ENCODE results near the gene MAGI2. TPM values are rescaled to one million over a fixed set of nuclear protein-coding genes. Genes with fewer than 3 reads are reported as not detected.

Gene MAGI2
- total RNA-seq, 1 experiment from 2014 or later: 0.22 TPM

- ChIA-PET CTCF (no interaction called here), POLR2A (no interaction called here), RAD21 (ENCODE audit: low non-redundant PET in 1 of 2, low total read pairs in 2 of 2, uncharacterized antibody in 2 of 2, unreplicated experiment in 2 of 2) (no interaction called here)
- Histone ChIP-seq H2AFZ (ENCODE audit: low read depth, low read length, poor library complexity, severe bottlenecking) (no peak overlapping the region), H3K9me2 (ENCODE audit: insufficient read depth) (no peaks in the 10 kb centered on the region), H4K20me1 (ENCODE audit: insufficient read depth) (no peaks in the 10 kb centered on the region), H3K36me3 (ENCODE audit: control insufficient read depth in 1 of 2, insufficient read depth in 2 of 2, low read length in 2 of 2) (no peaks in the 10 kb centered on the region), H3K9ac (ENCODE audit: low read length) (no peak overlapping the region), H3K9me3 (ENCODE audit: control insufficient read depth in 1 of 2, insufficient read depth in 1 of 2, low read depth in 1 of 2, low read length in 2 of 2) (no peaks in the 10 kb centered on the region), H3K27me3 (ENCODE audit: insufficient read depth, low read length) (peaks cover 30% of the 10 kb centered on the region), H3K4me2 (ENCODE audit: low read length) (no peak overlapping the region), H3K79me2 (ENCODE audit: insufficient read depth, low read length) (no peaks in the 10 kb centered on the region), H3K4me1 (ENCODE audit: control insufficient read depth in 1 of 2, insufficient read depth in 2 of 2, low read length in 2 of 2) (no peaks in the 10 kb centered on the region), H3K27ac (ENCODE audit: low read depth, low read length) (no peak overlapping the region), H3K4me3 (replicated peaks in 1 of 2; ENCODE audit: low read depth in 1 of 2, low read length in 2 of 2) (no peak overlapping the region)
- intact Hi-C loops (cut with micrococcal nuclease): loop anchor here (10.0 kb wide), 1 partner anchor 795 kb away; no protein-coding TSS in a partner anchor
- DNase-seq (ENCODE audit: low read depth, low spot score) (no peak), ATAC-seq (no peak)
- BruUV-seq (replicated peaks): no TSS peak
- no peak for TF ChIP-seq EGR1 (IDR thresholded peaks at IDR 0.05; ENCODE audit: low read depth)
- TF ChIP-seq ATF3 (IDR thresholded peaks at IDR 0.05): no peak
- TF ChIP-seq MAX (IDR thresholded peaks at IDR 0.05): no peak
- no peak for TF ChIP-seq POLR2A (IDR thresholded peaks at IDR 0.05; ENCODE audit: borderline replicate concordance, extremely low read depth, insufficient read depth, insufficient read length)
Observed at GRCh38 chr7:78129865-78130264, 1323.6 kb downstream of the MAGI2 start.

GRCh38 chr7:78127009-78127408 is 1326.5 kb downstream of the MAGI2 start:
- no peaks in the 10 kb centered on the region for H3K79me2 ChIP-seq (ENCODE audit: insufficient read depth, low read length)
- peaks cover 49% of the 10 kb centered on the region for H3K27me3 ChIP-seq (ENCODE audit: insufficient read depth, low read length)
- no peak overlapping the region for H3K9ac ChIP-seq (ENCODE audit: low read length)
- no peak overlapping the region for H3K4me3 ChIP-seq (replicated peaks in 1 of 2; ENCODE audit: low read depth in 1 of 2, low read length in 2 of 2)
- ChIA-PET CTCF (no interaction called here), RAD21 (ENCODE audit: low non-redundant PET in 1 of 2, low total read pairs in 2 of 2, uncharacterized antibody in 2 of 2, unreplicated experiment in 2 of 2) (no interaction called here), POLR2A (no interaction called here)
- no TSS peak for BruUV-seq (replicated peaks)
- DNase-seq (ENCODE audit: low read depth, low spot score) (no peak), ATAC-seq (no peak)
- no peaks in the 10 kb centered on the region for H3K9me3 ChIP-seq (ENCODE audit: control insufficient read depth in 1 of 2, insufficient read depth in 1 of 2, low read depth in 1 of 2, low read length in 2 of 2)
- H3K4me1 ChIP-seq (ENCODE audit: control insufficient read depth in 1 of 2, insufficient read depth in 2 of 2, low read length in 2 of 2): no peaks in the 10 kb centered on the region
- H2AFZ ChIP-seq (ENCODE audit: low read depth, low read length, poor library complexity, severe bottlenecking): no peak overlapping the region
- no peak overlapping the region for H3K27ac ChIP-seq (ENCODE audit: low read depth, low read length)
- no peaks in the 10 kb centered on the region for H3K36me3 ChIP-seq (ENCODE audit: control insufficient read depth in 1 of 2, insufficient read depth in 2 of 2, low read length in 2 of 2)
- no peaks in the 10 kb centered on the region for H3K9me2 ChIP-seq (ENCODE audit: insufficient read depth)
- no peak overlapping the region for H3K4me2 ChIP-seq (ENCODE audit: low read length)
- intact Hi-C loops (cut with micrococcal nuclease): no loop called here
- no peaks in the 10 kb centered on the region for H4K20me1 ChIP-seq (ENCODE audit: insufficient read depth)
- no peak for TF ChIP-seq RAD21 (IDR thresholded peaks at IDR 0.05; ENCODE audit: low read depth)
- no peak for TF ChIP-seq SRF (IDR thresholded peaks at IDR 0.05; ENCODE audit: low read depth)
- TF ChIP-seq EZH2phosphoT487 (IDR thresholded peaks at IDR 0.05; ENCODE audit: borderline replicate concordance): no peak
- no peak for TF ChIP-seq ATF3 (IDR thresholded peaks at IDR 0.05)
- TF ChIP-seq MAX (IDR thresholded peaks at IDR 0.05): no peak
- no peak for TF ChIP-seq ZFX (IDR thresholded peaks at IDR 0.05)
- TF ChIP-seq ZNF274 (IDR thresholded peaks at IDR 0.05; ENCODE audit: low read depth, low read length): no peak
- no peak for TF ChIP-seq FOSL1 (IDR thresholded peaks at IDR 0.05; ENCODE audit: low read depth)
- no peak for TF ChIP-seq SIN3A (IDR thresholded peaks at IDR 0.05; ENCODE audit: low read depth)
- TF ChIP-seq CTCF (IDR thresholded peaks at IDR 0.05 in 2 of 3, conservative IDR thresholded peaks at IDR 0.05 in 1 of 3; ENCODE audit: borderline replicate concordance in 1 of 3, insufficient read depth in 1 of 3, low read depth in 2 of 3, low read length in 2 of 3): no peak
- no peak for TF ChIP-seq JUND (IDR thresholded peaks at IDR 0.05)
- TF ChIP-seq CBX3 (IDR thresholded peaks at IDR 0.05; ENCODE audit: low read depth): no peak
- TF ChIP-seq ZBTB33 (IDR thresholded peaks at IDR 0.05; ENCODE audit: extremely low read depth, insufficient replicate concordance, low read length): no peak
